Cardiac muscle cell (in vitro differentiated cells and primary cell): ENCODE results near the gene LLGL1. TPM values are rescaled to one million over a fixed set of nuclear protein-coding genes. Genes with fewer than 3 reads are reported as not detected.
"Not testable (repeated sequence)": the region's sequence is repeated elsewhere in the genome, so short reads cannot be mapped to it uniquely, and the experiment has no call there.

Source experiments
- DNase-seq, 2 donors: peaks; one replicate each; pipeline versions ENCODE4 v3.0.0 to v3.0.0-alpha.2; 2010 to 2017; ENCODE audit warnings: low read depth in 1 of 2, low spot score in 1 of 2
- H3K27ac ChIP-seq: fragments of 200-600 bp; sonication (generic); 2 replicates; pipeline ENCODE4 v1.5.1; 2016
- H3K27me3 ChIP-seq: fragments of 200-600 bp; sonication (generic); 2 replicates; pipeline ENCODE4 v1.6.0; 2016; ENCODE audit warnings: control low read depth
- H3K36me3 ChIP-seq: fragments of 200-600 bp; sonication (generic); 2 replicates; pipeline ENCODE4 v1.5.1; 2016; ENCODE audit warnings: control low read depth
- H3K4me1 ChIP-seq: fragments of 200-600 bp; sonication (generic); 2 replicates; pipeline ENCODE4 v1.8.1; 2017; ENCODE audit warnings: low read depth, mild to moderate bottlenecking, mixed run types
- H3K4me3 ChIP-seq: fragments of 200-600 bp; sonication (generic); 2 replicates; pipeline ENCODE4 v1.5.1; 2016; ENCODE audit warnings: mild to moderate bottlenecking
- H3K9me3 ChIP-seq: fragments of 200-600 bp; sonication (generic); 2 replicates; pipeline ENCODE4 v1.5.1; 2017; ENCODE audit warnings: low read depth, mild to moderate bottlenecking, control low read depth
- polyA plus RNA-seq: library from polyadenylated mRNA; unstranded; fragments of >200 nt; fragmentation: Nextera tagmentation; extraction: Ambion mirVana; gene quantifications from 2 replicates; pipeline ENCODE4 v1.2.1, GENCODE V29; 2016
- total RNA-seq: library from RNA; depleted of rRNA; stranded (reverse); fragments of >200 nt; gene quantifications from 2 replicates; pipeline ENCODE4 v1.2.3, GENCODE V29; 2016
- TF ChIP-seq, protein P1 (sequence below): IDR thresholded peaks from 2 replicates; pipeline ENCODE4 v1.5.1; 2012; ENCODE audit warnings: low read depth, mild to moderate bottlenecking, low read length

Gene LLGL1
- total and polyA plus RNA-seq, 2 experiments from 2014 or later: 5.9 to 83.8 TPM

GRCh38 chr17:18205861-18206260, 19.6 kb upstream of the LLGL1 start:
- H3K9me3 ChIP-seq: no peaks in the 10 kb centered on the region
- no peak for DNase-seq
- H3K36me3 ChIP-seq: peaks cover 44% of the 10 kb centered on the region
- H3K4me3 ChIP-seq: no peak overlapping the region
- TF ChIP-seq, protein P1, sequence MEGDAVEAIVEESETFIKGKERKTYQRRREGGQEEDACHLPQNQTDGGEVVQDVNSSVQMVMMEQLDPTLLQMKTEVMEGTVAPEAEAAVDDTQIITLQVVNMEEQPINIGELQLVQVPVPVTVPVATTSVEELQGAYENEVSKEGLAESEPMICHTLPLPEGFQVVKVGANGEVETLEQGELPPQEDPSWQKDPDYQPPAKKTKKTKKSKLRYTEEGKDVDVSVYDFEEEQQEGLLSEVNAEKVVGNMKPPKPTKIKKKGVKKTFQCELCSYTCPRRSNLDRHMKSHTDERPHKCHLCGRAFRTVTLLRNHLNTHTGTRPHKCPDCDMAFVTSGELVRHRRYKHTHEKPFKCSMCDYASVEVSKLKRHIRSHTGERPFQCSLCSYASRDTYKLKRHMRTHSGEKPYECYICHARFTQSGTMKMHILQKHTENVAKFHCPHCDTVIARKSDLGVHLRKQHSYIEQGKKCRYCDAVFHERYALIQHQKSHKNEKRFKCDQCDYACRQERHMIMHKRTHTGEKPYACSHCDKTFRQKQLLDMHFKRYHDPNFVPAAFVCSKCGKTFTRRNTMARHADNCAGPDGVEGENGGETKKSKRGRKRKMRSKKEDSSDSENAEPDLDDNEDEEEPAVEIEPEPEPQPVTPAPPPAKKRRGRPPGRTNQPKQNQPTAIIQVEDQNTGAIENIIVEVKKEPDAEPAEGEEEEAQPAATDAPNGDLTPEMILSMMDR: no peak
- no peaks in the 10 kb centered on the region for H3K27me3 ChIP-seq
- no peaks in the 10 kb centered on the region for H3K4me1 ChIP-seq
- H3K27ac ChIP-seq: no peak overlapping the region

GRCh38 chr17:18206962-18207361, 18.5 kb upstream of the LLGL1 start:
- Histone ChIP-seq H3K36me3 (peaks cover 41% of the 10 kb centered on the region), H3K9me3 (no peaks in the 10 kb centered on the region), H3K27me3 (no peaks in the 10 kb centered on the region), H3K4me1 (no peaks in the 10 kb centered on the region), H3K27ac (no peak overlapping the region), H3K4me3 (no peak overlapping the region)
- DNase-seq: no peak
- TF ChIP-seq, protein P1: no peak

DNA sequence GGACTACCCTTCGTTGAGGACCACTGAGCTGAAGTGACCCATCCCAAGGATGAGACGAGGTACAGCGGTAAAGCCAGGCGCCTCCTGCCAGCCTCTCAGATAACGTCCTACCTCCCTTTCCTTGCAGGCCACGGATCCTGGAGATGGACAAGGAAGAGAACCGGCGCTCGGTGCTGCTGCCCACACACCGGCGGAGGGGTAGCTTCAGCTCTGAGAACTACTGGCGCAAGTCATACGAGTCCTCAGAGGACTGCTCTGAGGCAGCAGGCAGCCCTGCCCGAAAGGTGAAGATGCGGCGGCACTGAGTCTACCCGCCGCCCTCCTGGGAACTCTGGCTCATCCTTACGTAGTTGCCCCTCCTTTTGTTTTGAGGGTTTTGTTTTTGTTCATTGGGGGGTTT, 17.3 kb upstream of the LLGL1 start:
- H3K27ac ChIP-seq: no peak overlapping the region
- DNase-seq: no peak
- H3K4me3 ChIP-seq: no peak overlapping the region
- TF ChIP-seq, protein P1: no peak
- H3K36me3 ChIP-seq: peaks cover 39% of the 10 kb centered on the region
- no peaks in the 10 kb centered on the region for H3K9me3 ChIP-seq
- no peaks in the 10 kb centered on the region for H3K4me1 ChIP-seq
- H3K27me3 ChIP-seq: no peaks in the 10 kb centered on the region

- no peaks in the 10 kb centered on the region for H3K9me3 ChIP-seq
- TF ChIP-seq, protein P1: no peak
- peak overlapping the region; percentile 48 for H3K27ac ChIP-seq
- H3K4me1 ChIP-seq: no peaks in the 10 kb centered on the region
- no peaks in the 10 kb centered on the region for H3K27me3 ChIP-seq
- no peak for DNase-seq
- no peak overlapping the region for H3K4me3 ChIP-seq
- H3K36me3 ChIP-seq: peaks cover 13% of the 10 kb centered on the region
Measured at GRCh38 chr17:18213666-18214270, 11.7 kb upstream of the LLGL1 start.

DNA sequence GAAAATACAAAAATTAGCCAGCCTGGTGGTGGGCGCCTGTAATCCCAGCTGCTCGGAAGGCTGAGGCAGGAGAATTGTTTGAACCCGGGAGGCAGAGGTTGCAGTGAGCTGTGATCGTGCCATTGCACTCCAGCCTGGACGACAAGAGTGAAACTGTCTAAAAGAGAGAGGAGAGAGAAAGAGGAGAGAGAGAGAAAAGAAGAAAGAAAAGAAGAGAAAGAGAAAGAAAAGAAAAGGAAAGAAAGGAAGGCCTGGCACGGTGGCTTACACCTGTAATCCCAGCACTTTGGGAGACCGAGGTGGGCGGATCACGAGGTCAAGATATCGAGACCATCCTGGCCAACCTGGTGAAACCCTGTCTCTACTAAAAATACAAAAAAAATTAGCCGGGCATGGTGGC, 8.5 kb upstream of the LLGL1 start:
- not testable (repeated sequence) for H3K36me3 ChIP-seq, H3K27me3 ChIP-seq, H3K27ac ChIP-seq, DNase-seq, H3K4me3 ChIP-seq, H3K4me1 ChIP-seq, H3K9me3 ChIP-seq

DNA sequence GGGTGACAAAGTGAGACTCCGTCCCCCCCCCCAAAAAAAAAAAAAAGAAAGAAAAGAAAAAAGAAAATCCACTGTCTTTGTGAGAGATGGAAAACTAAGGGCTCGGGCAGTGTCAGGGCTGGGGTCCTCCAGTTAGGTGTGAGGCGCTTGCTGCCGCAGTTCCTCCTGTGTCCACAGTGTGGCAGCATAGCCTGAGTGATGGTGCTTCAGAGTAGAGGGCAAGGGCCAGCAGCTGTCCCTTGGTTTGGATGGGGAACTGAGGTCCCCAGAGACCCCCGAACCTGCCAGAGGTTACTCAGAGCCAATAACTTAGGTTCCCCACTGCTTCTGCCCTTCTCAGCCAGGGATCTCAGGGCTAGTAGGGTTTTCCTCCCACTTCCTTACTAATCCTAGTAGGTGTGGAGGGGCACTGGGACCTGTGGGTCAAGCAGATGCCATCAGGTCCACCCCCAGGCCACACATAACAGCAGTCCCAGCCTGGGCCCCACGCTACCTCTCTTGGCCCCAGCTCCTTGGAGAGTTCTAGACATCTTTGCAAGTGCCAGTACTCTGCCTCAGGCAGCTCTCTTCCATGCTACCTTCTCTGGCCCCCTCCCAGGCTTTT, 7.9 kb upstream of the LLGL1 start:
- no peaks in the 10 kb centered on the region for H3K9me3 ChIP-seq
- no peaks in the 10 kb centered on the region for H3K27me3 ChIP-seq
- no peak overlapping the region for H3K27ac ChIP-seq
- TF ChIP-seq, protein P1: peak; percentile 96
- no peaks in the 10 kb centered on the region for H3K36me3 ChIP-seq
- peak; percentile 69 to 78 for DNase-seq
- H3K4me1 ChIP-seq: no peaks in the 10 kb centered on the region
- no peak overlapping the region for H3K4me3 ChIP-seq
